ENCODE measurements around the gene FEN1.

GRCh38 chr11:61836193-61836592 lies 43.5 kb downstream of the FEN1 start:
- no peak for TF ChIP-seq TAF1 (IDR thresholded peaks at IDR 0.05; ENCODE audit: low read depth, low read length)
- no peak for TF ChIP-seq ASH2L (IDR thresholded peaks at IDR 0.05; ENCODE audit: low read length)
